HPDE6-E6E7 (cell line): ENCODE data around the gene MRPL19.

ENCODE experiments used
- DNase-seq: peaks from one replicate; pipeline ENCODE4 v3.0.0; 2011; ENCODE audit warnings: missing footprints; ENCODE audit errors: extremely low spot score

Gene MRPL19

GRCh38 chr2:75646583-75647425, at the start of gene MRPL19:
Gene MRPL19, plus strand, starts transcription at chr2:75646783. Its CDS starts 25 bp downstream, at chr2:75646808.
- peak; percentile 96 for DNase-seq

GRCh38 chr2:75596784-75597183, 49.8 kb upstream of the MRPL19 start:
- DNase-seq: no peak

- no peak for DNase-seq
These were observed 48.6 kb upstream of the MRPL19 start for GRCh38 chr2:75597949-75598348.

- no peak for DNase-seq
These were observed 47.9 kb upstream of the MRPL19 start for GRCh38 chr2:75598589-75599155.

- peak; percentile 59 for DNase-seq
These were observed 46.0 kb upstream of the MRPL19 start for GRCh38 chr2:75600461-75601011.

GRCh38 chr2:75602724-75603342, 43.8 kb upstream of the MRPL19 start:
- DNase-seq: peak; percentile 77

- no peak for DNase-seq
These were observed 43.1 kb upstream of the MRPL19 start for GRCh38 chr2:75603477-75603876.

GRCh38 chr2:75604484-75604883, 42.1 kb upstream of the MRPL19 start:
- DNase-seq: no peak

- no peak for DNase-seq
These were observed 40.6 kb upstream of the MRPL19 start for GRCh38 chr2:75605770-75606529.

- DNase-seq: no peak
These were observed 39.7 kb upstream of the MRPL19 start for GRCh38 chr2:75606761-75607399.

GRCh38 chr2:75607400-75607798, 39.2 kb upstream of the MRPL19 start:
- no peak for DNase-seq

GRCh38 chr2:75607988-75608683, 38.4 kb upstream of the MRPL19 start:
- DNase-seq: no peak

GRCh38 chr2:75608684-75609333, 37.8 kb upstream of the MRPL19 start:
- DNase-seq: peak; percentile 67

- DNase-seq: no peak
These were observed 37.3 kb upstream of the MRPL19 start for GRCh38 chr2:75609334-75609689.

- DNase-seq: no peak
These were observed 36.6 kb upstream of the MRPL19 start for GRCh38 chr2:75609937-75610508.

- DNase-seq: no peak
These were observed 35.9 kb upstream of the MRPL19 start for GRCh38 chr2:75610671-75611070.

GRCh38 chr2:75612108-75612861, 34.3 kb upstream of the MRPL19 start:
- no peak for DNase-seq

GRCh38 chr2:75612862-75613243, 33.7 kb upstream of the MRPL19 start:
- DNase-seq: no peak

- DNase-seq: no peak
These were observed 32.4 kb upstream of the MRPL19 start for GRCh38 chr2:75614162-75614651.
